GM21717 (cell line): ENCODE results near the gene WDFY2.
A peak's percentile ranks its signal among the peaks of the same experiment; 100 is the strongest.

Source experiments
- ATAC-seq: cut with Tn5 transposase; IDR thresholded peaks from one replicate; pipeline ENCODE4 v1.9.1; 2021; ENCODE audit warnings: mild to moderate bottlenecking, moderate library complexity; ENCODE audit not compliant: unreplicated experiment

The WDFY2 gene

DNA sequence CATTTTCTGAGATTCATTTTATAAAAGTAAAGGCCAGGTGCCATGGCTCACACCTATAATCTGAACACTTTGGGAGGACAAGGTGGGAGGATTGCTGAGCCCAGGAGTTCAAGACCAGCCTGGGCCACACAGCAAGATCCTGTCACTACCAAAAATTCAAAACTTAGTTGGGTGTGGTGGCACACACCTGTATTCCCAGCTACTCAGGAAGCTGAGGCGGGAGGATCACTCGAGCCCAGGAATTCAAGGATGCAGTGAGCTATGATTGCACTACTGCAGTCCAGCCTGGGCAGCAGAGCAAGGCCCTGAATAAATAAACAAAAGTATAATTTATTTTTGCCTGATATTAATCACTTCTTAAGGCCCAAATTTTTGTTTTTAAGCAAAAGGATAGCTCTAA, 179.2 kb downstream of the WDFY2 start:
- ATAC-seq = no peak

DNA sequence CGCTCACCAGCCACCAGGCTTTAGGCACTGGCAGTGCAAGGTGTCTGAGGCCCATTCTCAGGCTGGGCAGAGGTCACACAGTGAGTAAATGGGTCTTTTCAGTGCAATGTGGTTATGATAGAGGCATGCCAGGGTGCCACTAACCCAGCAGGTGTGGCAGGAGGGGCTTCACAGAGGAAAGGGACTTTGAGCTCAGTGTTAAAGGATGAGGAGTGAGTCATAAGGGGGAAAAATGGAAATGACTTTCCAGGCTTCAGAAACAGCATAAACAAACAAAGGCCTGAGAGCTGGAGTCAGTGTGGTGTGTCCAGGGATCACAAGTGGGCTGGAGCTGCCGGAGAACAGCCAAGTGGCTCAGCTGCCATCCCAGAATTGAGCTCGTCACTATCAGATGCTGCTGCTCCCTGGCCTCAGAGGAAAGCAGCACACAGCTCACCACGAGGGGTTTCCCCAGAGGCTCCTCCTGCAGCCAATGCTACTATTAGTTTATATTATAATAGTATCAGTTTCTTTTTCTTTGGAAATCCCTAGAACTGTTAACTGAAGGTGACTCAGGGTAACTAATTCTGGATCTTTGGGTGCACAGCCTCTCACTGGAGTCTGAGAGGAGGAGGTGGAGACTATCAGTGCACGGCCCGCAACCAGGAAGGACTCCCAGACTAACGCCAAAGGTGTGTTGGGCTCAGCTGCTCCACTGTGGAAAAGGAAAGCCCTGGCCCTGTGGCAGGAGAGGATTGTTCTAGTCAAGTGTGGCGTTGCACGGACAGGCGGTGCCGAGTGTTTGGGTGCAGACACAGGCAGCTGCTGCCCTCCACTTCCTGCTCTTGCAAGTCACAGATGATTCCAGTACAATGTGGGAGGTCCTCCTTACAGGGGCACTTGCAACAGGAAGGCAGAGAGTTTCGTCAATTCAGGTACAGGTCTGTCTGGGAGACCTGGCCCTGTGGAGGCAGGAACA, 180.2 kb downstream of the WDFY2 start:
- peak; percentile 86 for ATAC-seq

DNA sequence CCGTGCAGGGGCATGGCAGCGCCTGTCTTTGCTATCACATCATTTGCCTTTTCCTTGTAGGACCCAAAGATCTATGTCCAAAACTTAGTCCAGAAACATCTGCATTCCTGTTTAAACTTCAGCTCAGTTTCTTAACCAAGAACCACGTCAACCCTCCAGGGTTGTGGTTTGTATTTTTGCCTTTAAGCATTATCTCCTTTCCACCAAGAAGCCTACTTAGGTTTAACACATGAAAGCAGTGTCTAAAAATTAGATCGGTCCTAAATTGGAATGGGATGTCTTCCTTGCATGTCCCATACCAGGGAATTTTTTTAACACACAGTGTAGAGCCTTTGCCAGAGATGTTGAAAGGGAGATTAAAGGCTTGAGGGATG, 180.9 kb downstream of the WDFY2 start:
- ATAC-seq = no peak

DNA sequence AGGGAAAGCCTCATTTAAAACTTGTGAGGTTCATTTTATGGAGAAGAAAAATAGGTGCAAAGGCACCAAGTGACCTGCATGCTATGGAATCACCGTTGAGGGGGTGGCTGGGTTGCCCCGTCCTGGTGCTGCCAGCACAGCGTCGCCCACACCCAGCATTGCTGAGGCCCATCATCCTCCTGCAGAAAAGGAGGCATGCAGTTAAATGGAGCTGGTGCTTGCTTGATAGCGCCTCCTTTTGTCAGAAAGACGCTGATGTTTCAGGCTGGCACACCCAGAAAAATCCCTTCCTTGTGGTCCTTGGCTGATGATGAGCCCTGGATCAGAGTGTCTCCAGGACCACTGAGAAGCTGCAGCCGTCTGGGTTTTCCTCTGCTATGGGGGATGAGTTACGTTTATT, 182.8 kb downstream of the WDFY2 start:
- ATAC-seq = no peak

DNA sequence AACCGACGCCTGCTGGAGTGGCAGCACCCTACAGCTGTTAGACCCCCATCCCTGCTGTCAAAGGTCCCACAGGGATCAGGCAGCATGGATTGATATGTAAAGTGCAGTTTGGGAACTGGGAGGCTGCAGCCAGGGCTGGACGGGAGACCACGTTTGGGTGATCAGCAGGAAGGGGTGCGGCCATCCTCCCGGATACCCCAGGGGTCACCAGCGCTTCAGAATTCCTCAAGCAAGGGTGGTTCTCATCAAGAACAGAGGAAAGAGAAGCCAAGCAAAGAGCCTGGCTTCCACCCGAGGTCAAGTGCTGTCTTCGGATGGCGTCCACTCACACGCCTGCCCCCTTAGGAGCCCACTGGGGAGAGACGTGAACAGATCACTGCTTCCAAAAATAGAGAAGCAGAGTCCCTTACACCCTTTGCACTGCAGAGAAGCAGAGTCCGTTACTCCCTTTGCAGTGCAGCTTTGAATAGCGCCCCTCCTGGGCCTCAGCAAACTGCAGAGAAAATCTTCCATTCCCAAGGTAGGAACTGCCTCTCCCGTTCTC, 184.2 kb downstream of the WDFY2 start:
- ATAC-seq = no peak

DNA sequence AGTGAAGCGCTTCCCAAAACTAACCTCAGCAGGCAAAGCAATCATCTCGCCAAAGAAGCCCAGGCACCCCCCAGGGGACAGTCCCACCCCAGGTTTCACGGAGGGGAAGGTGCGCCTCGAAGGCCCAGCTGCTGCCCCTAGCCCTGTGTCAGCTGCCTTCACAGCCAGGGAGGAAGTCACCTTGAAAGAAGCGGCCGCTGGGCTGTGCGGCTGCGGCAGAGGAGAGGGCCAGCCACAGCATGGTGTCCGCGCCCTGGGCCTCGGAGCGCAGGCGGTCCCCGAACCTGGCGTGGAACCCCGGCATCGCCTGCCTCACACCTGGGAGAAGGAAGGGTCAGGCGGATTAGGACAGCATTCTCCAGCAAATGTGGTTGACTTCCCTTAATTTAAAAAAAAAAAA, 184.7 kb downstream of the WDFY2 start:
- ATAC-seq = no peak

DNA sequence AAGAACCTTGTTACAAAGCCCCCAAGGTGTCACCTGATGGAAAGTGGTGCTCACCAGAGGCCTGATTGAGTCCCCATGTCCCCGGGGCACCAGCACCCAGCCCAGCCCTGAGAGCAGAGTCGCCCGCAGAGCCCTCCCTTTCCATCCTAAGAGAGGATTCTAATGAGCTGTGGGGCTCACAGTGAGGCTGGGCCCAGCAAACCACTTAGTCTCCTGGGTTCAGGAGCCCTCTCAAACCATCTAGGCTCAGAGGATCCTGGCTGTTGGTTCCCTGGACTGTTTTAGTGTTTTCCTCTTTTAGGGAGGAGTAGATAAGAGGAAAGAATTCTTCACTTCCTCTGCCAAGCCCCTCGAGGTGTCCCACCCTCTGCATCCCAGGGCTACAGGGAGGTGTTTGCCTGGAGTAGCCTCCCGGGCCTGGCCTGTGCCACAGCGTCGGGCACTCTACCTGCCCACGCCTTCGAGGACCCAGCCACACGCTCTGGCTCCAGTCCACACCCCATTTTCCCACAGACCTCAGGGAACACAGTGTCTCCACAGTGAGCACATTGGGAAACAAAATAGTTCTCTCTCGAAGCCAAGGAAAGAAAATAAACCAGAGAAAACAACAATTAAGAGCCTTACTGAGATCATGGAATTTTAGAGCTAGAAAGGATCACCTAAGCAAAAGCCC, 185.3 kb downstream of the WDFY2 start:
- ATAC-seq = no peak

DNA sequence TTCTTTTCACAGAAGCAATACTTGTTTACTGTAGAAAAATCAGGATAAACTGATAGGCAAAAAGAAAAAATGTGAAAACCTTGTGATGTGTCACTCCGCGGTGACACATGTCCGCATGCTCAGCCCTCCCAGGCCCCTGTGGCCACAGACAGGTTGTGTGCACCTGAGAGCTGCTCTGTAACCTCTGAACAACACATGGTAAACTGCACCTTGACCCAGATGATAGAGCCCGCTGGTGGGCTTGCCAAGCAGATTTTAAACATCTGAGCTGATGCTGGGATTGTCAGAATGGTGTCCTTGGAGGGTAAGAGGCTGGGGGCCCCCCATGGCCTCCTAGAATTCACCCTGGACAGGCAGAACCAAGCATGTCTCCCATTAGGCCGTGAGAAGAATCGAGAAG, 185.9 kb downstream of the WDFY2 start:
- no peak for ATAC-seq

DNA sequence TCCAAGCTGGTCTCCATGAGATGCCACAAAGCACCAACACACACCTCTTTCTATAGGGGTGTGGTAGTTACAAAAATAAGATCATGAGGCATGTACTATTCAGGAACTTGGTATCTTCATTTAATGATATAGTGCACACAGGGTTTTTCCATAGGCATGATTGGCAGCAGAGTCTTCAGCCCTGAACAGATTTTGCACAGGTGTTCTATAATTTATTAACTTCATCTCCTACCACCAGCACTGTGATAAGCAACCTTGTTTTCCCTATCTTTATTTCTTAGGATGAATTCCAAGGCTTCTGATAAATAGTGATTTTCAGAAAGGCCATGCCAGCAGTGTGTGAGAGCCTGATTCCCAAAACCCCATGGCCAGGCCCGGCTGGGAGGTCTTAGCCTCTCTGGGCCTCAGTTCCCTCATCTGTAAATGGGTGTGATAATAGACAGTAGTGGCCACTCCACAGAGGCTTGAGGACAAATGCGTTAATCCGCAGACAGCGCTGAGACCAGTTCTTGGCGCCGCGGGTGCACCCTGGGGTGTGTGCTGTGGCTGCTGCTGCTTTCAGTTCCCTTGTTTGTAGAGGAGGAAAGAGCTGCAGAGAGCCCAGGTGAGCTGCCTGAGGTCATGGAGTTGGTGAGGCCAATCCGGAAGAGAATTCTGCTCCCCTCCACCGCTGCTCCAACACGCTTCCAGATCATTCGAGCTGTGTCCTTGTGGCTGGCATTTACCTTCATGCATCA, 186.6 kb downstream of the WDFY2 start:
- no peak for ATAC-seq

DNA sequence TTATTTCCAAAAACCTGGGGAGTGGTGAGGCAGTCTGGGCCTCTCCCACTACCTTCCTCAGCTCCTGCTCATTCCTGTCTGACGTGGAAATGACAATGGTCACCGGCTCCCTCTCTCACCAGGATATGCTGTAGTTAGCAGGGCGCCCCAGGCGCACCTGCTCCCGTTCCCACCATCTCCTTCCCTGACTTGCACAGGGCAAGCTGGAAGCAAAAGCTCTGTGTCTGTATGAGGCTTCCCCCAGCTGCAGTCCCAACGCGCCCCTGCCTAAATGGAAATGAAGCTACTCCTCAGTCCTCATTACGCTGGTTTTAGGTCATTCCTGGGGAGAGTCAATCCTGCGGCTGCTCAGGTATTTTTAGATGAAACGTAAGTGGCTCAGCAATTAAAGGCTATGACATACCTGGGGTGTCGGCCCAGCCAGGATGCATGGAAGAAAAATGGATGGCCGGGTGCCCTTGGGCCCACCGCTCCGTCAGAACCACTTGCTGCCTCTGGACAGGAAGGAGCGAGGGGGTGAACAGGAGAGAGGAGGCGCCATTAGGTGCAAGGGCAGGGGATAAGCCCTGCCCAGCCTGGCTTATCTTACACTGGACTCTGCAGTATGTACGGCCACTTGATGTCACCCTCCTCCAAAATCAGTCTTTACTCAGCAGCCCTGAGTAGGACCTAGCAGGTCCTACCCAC, 187.3 kb downstream of the WDFY2 start:
- no peak for ATAC-seq

DNA sequence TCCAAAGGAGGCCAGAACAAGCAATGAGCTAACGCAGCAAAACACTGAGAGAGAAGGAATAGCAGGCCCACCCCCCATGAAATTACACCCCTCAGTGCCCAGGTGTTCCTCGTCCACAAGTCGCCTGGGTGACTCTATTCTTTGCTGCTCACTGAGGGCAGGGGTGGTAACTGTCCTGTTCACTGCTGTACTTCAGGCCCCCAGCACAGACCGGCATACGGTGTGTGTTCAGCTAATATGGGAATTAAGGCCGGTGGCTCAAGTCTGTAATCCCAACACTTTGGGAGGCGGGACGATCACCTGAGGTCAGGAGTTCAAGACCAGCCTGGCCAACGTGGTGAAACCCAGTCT, 187.8 kb downstream of the WDFY2 start:
- no peak for ATAC-seq

DNA sequence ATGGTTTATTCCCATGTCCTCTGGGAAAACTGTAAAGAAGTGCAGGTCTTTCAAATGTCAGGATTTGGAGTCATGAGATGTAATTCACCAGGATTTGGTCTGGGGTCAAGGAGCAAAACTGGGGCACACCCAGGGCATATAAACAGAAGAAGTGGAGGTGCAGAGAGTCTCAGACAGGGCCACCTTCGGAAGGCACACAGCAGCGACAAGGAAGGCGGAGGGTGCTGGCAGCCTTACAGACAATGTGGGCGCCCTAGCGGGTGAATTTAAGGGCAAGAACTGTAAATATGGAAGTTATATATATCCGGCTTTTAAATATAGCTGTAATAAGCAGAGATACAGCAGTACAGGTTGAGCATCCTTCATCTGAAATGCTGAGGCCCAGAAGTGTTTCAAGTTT, 188.5 kb downstream of the WDFY2 start:
- no peak for ATAC-seq

DNA sequence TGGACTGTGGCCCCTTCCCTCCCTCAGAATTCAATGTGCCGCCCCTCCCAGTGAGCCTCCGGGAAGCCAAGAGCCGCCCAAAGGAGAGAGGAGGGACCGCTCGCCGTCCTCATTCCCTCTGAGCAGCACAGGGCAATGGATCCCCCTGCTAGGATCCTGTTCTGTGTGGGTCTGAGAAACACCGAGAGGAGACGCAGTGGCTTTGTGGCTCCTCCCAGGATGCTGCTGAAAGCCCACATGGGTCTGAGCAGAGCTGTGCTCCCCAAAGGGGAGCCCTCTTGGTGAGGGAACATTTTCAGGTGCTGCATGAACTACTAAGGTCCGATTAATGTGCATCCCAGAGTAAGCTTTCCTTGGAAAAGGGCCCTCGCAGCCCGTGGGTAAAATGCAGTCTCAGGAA, 189.3 kb downstream of the WDFY2 start:
- ATAC-seq = no peak

DNA sequence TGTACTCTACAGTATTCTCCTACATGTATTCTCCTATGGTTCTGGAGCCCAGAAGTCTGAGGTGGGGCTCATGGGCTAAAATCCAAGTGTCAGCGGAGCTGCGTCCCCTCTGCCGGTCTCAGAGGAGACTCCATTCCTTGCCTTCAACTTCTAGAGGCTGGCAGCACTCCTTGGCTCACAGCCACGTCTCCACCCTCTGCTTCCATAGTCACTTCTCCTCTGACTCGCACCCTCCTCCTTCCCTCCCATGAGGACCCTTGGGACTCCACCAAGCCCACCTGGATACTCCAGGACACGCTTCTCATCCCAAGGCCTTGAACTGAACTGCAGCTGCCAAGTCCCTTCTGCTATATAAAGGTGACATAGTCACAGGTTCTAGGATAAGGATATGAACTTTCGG, 191.9 kb downstream of the WDFY2 start:
- ATAC-seq = no peak

DNA sequence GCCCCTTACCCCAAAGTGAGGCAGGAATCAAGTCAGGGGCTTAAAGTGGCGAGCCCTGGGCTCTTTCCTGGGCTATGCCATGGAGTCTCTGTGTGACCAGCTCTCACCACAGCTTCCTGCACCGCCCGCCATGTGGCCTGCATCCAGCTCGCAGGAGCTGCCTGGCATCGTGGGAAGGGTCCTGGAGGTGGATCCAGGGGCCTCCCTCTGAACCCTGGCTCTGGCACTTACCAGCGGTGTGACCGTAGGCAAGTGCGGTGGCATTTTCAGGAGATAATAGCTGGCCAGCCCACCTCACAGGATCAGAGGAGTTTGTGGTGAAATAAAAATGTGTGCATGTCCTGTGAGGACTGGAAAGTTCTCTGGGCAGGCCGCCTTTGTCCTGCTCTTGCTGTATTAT, 193.7 kb downstream of the WDFY2 start:
- no peak for ATAC-seq

DNA sequence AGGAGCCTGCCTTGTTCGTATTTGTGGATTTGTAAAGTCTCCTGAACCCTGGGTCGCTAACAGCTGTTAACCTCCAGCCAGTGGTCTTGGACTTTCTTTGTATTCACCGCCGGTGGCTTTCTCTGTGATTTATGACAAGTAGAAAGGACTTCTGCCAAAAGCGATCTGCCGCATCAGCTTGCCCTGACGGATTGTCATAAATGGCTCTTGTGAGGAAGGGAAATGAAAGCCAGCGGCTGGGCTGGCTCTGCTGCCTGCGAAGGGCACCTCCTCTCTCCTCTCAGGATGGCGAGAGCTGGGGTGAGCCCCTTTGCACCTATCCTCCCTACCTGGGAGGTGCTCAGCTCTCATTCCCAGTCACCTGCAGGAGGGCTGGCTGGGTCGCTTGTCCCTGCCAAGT, 194.1 kb downstream of the WDFY2 start:
- no peak for ATAC-seq

DNA sequence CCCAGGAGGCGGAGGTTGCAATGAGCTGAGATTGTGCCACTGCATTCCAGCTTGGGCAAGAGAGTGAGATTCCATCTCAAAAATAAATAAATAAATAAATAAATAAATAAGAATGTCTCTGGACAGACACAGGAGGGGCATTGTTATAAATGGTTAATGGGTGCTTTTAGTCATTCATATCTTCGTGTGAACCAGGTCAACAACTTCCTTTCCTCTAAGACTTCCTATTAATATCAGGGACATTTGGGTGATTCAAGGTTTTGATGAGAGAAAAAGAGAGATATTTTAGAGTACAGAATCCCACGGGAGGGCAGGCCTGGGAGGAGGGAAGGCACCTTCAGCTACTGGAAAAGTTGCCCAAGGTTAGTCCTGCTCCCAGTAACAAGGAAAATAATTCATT, 195.8 kb downstream of the WDFY2 start:
- ATAC-seq = no peak

DNA sequence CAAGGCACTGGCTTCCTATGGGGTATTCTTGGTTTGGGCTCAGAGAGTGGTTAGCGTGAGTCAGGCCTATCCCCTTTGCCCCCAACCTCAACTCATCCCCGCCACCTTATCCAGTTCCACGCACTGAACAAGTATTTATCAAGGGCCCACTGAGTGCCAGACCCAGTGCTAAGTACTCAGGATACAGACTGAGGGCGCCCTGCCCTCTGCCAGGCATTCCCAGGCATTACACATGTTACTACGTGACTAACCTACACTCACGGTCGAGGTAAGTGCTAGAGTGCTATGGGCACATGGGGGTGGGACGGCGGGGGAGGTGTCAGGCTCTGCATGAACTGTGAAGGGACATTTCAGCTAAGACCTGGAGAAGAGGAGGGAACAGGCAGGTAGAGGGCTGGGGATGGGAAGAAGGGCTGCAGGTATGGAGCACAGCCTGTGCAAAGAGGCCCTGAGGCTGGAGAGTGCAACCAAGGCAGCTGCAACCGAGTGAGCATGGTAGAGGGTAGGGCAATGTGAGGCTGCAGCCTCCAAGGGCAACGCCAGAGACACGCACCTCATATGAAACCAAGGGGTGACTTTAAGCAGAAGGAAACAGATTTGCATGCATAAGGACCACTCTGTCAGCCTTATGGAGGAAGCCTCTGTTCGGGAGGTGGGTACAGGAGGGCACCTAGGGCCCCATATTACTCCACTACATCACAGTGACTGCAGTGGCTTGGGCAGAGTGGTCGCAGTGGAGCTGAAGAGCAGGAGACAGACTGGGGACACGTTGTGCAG, 197.2 kb downstream of the WDFY2 start:
- ATAC-seq = peak; percentile 58

DNA sequence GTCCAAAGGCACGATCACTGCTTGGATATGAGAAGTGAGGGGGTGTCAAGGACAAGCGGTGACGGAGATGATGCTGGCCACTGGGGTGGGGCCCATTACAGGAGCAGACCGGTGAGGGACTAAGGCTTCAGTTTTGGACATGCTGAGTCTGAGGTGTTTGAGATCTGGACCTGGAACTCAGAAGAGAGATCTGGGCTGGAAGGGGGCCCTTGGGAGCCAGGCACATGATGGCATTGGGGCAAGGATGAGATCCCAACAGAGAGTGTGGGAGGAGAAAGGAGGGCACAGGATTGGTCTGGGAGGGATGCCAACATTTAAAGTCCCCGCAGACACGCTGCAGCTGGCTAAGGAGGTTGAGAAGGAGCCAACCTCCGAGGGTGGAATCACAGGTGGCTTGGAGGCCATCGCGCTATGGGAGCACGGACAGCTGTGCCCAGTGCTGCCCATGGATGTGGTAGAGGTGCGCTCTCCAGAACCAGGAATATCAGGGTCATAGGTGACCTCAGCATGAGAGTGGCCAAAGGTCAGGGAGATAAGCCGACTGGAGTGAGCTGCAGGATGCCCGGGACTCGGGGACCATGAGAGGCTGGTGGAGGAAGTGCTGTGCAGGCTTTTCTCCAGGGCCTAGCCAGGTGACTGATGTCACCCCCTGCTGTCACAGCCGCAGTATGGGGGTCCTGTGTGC, 197.9 kb downstream of the WDFY2 start:
- no peak for ATAC-seq
